Effector CD8-positive, alpha-beta T cell (primary cell): ENCODE data around the gene ACAD8.

Experiments used
- DNase-seq: peaks from one replicate; lab custom pipeline; 2025; lab: John Stamatoyannopoulos, UW
- total RNA-seq, 4 experiments: gene quantifications; one replicate each; lab custom pipeline; 2026; lab: John Stamatoyannopoulos, UW

Gene ACAD8
- 58.1 to 70.8 (median 64.7) reads per million in 4 experiments for total RNA-seq

GRCh38 chr11:134253188-134253993 lies at the start of gene ACAD8, which contains the start of gene THYN1:
Gene ACAD8 (plus strand): TSS chr11:134253568. CDS start chr11:134253601, 33 bp downstream.
Gene THYN1 (minus strand): TSS chr11:134253352. CDS start chr11:134252882, 470 bp downstream.
- peak; percentile 93 for DNase-seq

GRCh38 chr11:134205729-134206128 lies 47.6 kb upstream of the ACAD8 start:
- no peak for DNase-seq

- DNase-seq, result no peak
Measured at GRCh38 chr11:134206185-134206584, 47.2 kb upstream of the ACAD8 start.

- peak; percentile 48 for DNase-seq
Measured at GRCh38 chr11:134207538-134208239, 45.7 kb upstream of the ACAD8 start.

GRCh38 chr11:134215836-134216235 lies 37.5 kb upstream of the ACAD8 start:
- DNase-seq, result no peak

- no peak for DNase-seq
Measured at GRCh38 chr11:134216816-134217215, 36.6 kb upstream of the ACAD8 start.

GRCh38 chr11:134223121-134223520 lies 30.2 kb upstream of the ACAD8 start:
- no peak for DNase-seq

GRCh38 chr11:134223836-134224709 lies 29.3 kb upstream of the ACAD8 start, which contains the start of the genes NCAPD3 and VPS26B:
Gene NCAPD3 (minus strand): TSS chr11:134223967. CDS start chr11:134223926, 41 bp downstream.
Gene VPS26B (plus strand): TSS chr11:134224671. CDS start chr11:134225123, 452 bp downstream.
- DNase-seq, result peak; percentile 93

GRCh38 chr11:134224710-134225664 lies 28.4 kb upstream of the ACAD8 start:
- DNase-seq, result peak; percentile 43

- no peak for DNase-seq
Measured at GRCh38 chr11:134226806-134227325, 26.5 kb upstream of the ACAD8 start.

GRCh38 chr11:134228625-134229024 lies 24.7 kb upstream of the ACAD8 start:
- DNase-seq, result no peak

GRCh38 chr11:134229126-134229790 lies 24.1 kb upstream of the ACAD8 start:
- no peak for DNase-seq

GRCh38 chr11:134230339-134230738 lies 23.0 kb upstream of the ACAD8 start:
- DNase-seq, result no peak

- DNase-seq, result no peak
Measured at GRCh38 chr11:134231958-134232659, 21.3 kb upstream of the ACAD8 start.

GRCh38 chr11:134233729-134234179 lies 19.6 kb upstream of the ACAD8 start:
- no peak for DNase-seq

GRCh38 chr11:134235399-134235798 lies 18.0 kb upstream of the ACAD8 start:
- DNase-seq, result no peak

- no peak for DNase-seq
Measured at GRCh38 chr11:134236834-134237556, 16.4 kb upstream of the ACAD8 start.

GRCh38 chr11:134237557-134237922 lies 15.8 kb upstream of the ACAD8 start:
- DNase-seq, result no peak
